ENCODE data around the gene STXBP2.

Gene STXBP2

GRCh38 chr19:7669641-7670040 is 32.7 kb downstream of the STXBP2 start:
- ChIA-PET CTCF (interaction anchor here (0.6 to 1.4 kb wide), 3 partner anchors 11 to 315 kb away, joined by 3 to 5 read pairs (median 3); partner anchors contain the start of gene TRAPPC5), POLR2A (interaction anchor here (0.6 to 1.1 kb wide), 2 partner anchors 11 kb away, joined by 4 read pairs; partner anchors contain the start of gene TRAPPC5)
- no peaks in the 10 kb centered on the region for H3K36me3 ChIP-seq (ENCODE audit: control insufficient read depth in 2 of 2, insufficient read depth in 1 of 2, low read length in 2 of 2)
- H3K9me3 ChIP-seq (ENCODE audit: control insufficient read depth, insufficient read depth, low read depth, low read length): no peaks in the 10 kb centered on the region
- TF ChIP-seq BCL11A (tag by site-specific recombination; IDR thresholded peaks at IDR 0.05; ENCODE audit: low read depth) (no peak), ZNF121 (tag by site-specific recombination; IDR thresholded peaks at IDR 0.05) (no peak), ZSCAN4 (tag by site-specific recombination; IDR thresholded peaks at IDR 0.05) (no peak), ZEB2 (tag by site-specific recombination; IDR thresholded peaks at IDR 0.05) (no peak), ZIC2 (tag by site-specific recombination; IDR thresholded peaks at IDR 0.05) (no peak), ZNF555 (tag by site-specific recombination; conservative IDR thresholded peaks at IDR 0.05) (no peak), ZBTB1 (tag by site-specific recombination; IDR thresholded peaks at IDR 0.05) (no peak), ZNF184 (tag by site-specific recombination; IDR thresholded peaks at IDR 0.05) (no peak), ZNF837 (tag by site-specific recombination; IDR thresholded peaks at IDR 0.05) (no peak), ZNF626 (tag by site-specific recombination; IDR thresholded peaks at IDR 0.05) (no peak), ZNF560 (tag by site-specific recombination; IDR thresholded peaks at IDR 0.05; ENCODE audit: borderline replicate concordance) (no peak), ZNF155 (tag by site-specific recombination; IDR thresholded peaks at IDR 0.05) (no peak), ZNF585B (tag by site-specific recombination; IDR thresholded peaks at IDR 0.05) (no peak), RBAK (tag by site-specific recombination; IDR thresholded peaks at IDR 0.05) (no peak)
- TF ChIP-seq, protein P1, sequence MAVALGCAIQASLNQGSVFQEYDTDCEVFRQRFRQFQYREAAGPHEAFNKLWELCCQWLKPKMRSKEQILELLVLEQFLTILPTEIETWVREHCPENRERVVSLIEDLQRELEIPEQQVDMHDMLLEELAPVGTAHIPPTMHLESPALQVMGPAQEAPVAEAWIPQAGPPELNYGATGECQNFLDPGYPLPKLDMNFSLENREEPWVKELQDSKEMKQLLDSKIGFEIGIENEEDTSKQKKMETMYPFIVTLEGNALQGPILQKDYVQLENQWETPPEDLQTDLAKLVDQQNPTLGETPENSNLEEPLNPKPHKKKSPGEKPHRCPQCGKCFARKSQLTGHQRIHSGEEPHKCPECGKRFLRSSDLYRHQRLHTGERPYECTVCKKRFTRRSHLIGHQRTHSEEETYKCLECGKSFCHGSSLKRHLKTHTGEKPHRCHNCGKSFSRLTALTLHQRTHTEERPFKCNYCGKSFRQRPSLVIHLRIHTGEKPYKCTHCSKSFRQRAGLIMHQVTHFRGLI (tag by site-specific recombination; IDR thresholded peaks at IDR 0.05): no peak
- TF ChIP-seq, protein P2, sequence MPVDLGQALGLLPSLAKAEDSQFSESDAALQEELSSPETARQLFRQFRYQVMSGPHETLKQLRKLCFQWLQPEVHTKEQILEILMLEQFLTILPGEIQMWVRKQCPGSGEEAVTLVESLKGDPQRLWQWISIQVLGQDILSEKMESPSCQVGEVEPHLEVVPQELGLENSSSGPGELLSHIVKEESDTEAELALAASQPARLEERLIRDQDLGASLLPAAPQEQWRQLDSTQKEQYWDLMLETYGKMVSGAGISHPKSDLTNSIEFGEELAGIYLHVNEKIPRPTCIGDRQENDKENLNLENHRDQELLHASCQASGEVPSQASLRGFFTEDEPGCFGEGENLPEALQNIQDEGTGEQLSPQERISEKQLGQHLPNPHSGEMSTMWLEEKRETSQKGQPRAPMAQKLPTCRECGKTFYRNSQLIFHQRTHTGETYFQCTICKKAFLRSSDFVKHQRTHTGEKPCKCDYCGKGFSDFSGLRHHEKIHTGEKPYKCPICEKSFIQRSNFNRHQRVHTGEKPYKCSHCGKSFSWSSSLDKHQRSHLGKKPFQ (tag by site-specific recombination; IDR thresholded peaks at IDR 0.05): no peak
- TF ChIP-seq, protein P3, sequence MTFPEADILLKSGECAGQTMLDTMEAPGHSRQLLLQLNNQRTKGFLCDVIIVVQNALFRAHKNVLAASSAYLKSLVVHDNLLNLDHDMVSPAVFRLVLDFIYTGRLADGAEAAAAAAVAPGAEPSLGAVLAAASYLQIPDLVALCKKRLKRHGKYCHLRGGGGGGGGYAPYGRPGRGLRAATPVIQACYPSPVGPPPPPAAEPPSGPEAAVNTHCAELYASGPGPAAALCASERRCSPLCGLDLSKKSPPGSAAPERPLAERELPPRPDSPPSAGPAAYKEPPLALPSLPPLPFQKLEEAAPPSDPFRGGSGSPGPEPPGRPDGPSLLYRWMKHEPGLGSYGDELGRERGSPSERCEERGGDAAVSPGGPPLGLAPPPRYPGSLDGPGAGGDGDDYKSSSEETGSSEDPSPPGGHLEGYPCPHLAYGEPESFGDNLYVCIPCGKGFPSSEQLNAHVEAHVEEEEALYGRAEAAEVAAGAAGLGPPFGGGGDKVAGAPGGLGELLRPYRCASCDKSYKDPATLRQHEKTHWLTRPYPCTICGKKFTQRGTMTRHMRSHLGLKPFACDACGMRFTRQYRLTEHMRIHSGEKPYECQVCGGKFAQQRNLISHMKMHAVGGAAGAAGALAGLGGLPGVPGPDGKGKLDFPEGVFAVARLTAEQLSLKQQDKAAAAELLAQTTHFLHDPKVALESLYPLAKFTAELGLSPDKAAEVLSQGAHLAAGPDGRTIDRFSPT (tag by site-specific recombination; IDR thresholded peaks at IDR 0.05): no peak
- TF ChIP-seq, protein P4, sequence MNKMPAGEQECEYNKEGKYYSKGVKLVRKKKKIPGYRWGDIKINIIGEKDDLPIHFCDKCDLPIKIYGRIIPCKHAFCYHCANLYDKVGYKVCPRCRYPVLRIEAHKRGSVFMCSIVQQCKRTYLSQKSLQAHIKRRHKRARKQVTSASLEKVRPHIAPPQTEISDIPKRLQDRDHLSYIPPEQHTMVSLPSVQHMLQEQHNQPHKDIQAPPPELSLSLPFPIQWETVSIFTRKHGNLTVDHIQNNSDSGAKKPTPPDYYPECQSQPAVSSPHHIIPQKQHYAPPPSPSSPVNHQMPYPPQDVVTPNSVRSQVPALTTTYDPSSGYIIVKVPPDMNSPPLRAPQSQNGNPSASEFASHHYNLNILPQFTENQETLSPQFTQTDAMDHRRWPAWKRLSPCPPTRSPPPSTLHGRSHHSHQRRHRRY (tag by site-specific recombination; IDR thresholded peaks at IDR 0.05): no peak
- TF ChIP-seq, protein P5, sequence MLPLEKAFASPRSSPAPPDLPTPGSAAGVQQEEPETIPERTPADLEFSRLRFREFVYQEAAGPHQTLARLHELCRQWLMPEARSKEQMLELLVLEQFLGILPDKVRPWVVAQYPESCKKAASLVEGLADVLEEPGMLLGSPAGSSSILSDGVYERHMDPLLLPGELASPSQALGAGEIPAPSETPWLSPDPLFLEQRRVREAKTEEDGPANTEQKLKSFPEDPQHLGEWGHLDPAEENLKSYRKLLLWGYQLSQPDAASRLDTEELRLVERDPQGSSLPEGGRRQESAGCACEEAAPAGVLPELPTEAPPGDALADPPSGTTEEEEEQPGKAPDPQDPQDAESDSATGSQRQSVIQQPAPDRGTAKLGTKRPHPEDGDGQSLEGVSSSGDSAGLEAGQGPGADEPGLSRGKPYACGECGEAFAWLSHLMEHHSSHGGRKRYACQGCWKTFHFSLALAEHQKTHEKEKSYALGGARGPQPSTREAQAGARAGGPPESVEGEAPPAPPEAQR (tag by site-specific recombination; IDR thresholded peaks at IDR 0.05): no peak
- H3K4me3 ChIP-seq (ENCODE audit: low read depth, low read length): no peak overlapping the region
- H3K27ac ChIP-seq (ENCODE audit: extremely low read depth, low read depth, low read length): no peak overlapping the region
- H3K4me1 ChIP-seq (ENCODE audit: control insufficient read depth, insufficient read depth, low read length): no peaks in the 10 kb centered on the region
